Measurements from ENCODE around the gene S1PR5. TPM values are rescaled to one million over a fixed set of nuclear protein-coding genes. Genes with fewer than 3 reads are reported as not detected.
A peak's percentile ranks its signal among the peaks of the same experiment; 100 is the strongest.

Gene S1PR5
- total RNA-seq, 1 donor from 2014 or later, result 0.23 TPM

- no peaks in the 10 kb centered on the region for H3K9me3 Mint-ChIP-seq
- peak within 1 kb of the TSS; percentile 93 for H3K4me3 Mint-ChIP-seq (ENCODE audit: low read depth)
- peak within 1 kb of the TSS; percentile 98 for H3K27ac Mint-ChIP-seq
- H3K4me1 Mint-ChIP-seq (ENCODE audit: low read depth), result peaks cover 31% of the 10 kb centered on the region
- no peaks in the 10 kb centered on the region for H3K27me3 Mint-ChIP-seq (ENCODE audit: low read depth)
- intact Hi-C loops (cut with micrococcal nuclease), result loop anchor here (5.0 to 10.0 kb wide), 3 partner anchors 64 to 194 kb away; partner anchors contain the start of genes CDKN2D, ILF3 and KRI1
- H3K36me3 Mint-ChIP-seq (ENCODE audit: low read depth), result peaks cover 30% of the 10 kb centered on the region
- no peak for DNase-seq (ENCODE audit: low spot score)
Measured at GRCh38 chr19:10503002-10503789, 14.1 kb downstream of the S1PR5 start, which contains the start of gene KEAP1. KEAP1 (minus strand) TSS chr19:10503356; CDS start chr19:10500033, 3,323 bp downstream.

GRCh38 chr19:10502524-10503001 is 14.7 kb downstream of the S1PR5 start:
- Mint-ChIP-seq H3K9me3 (no peaks in the 10 kb centered on the region), H3K27me3 (ENCODE audit: low read depth) (no peaks in the 10 kb centered on the region), H3K36me3 (ENCODE audit: low read depth) (peaks cover 33% of the 10 kb centered on the region), H3K4me1 (ENCODE audit: low read depth) (peaks cover 32% of the 10 kb centered on the region), H3K4me3 (ENCODE audit: low read depth) (peak overlapping the region; percentile 93), H3K27ac (peak overlapping the region; percentile 88)
- DNase-seq (ENCODE audit: low spot score), result peak; percentile 92
- intact Hi-C loops (cut with micrococcal nuclease), result loop anchor here (5.0 to 10.0 kb wide), 3 partner anchors 65 to 195 kb away; partner anchors contain the start of genes CDKN2D, ILF3 and KRI1

GRCh38 chr19:10501971-10502523 is 15.2 kb downstream of the S1PR5 start:
- H3K4me1 Mint-ChIP-seq (ENCODE audit: low read depth), result peaks cover 34% of the 10 kb centered on the region
- DNase-seq (ENCODE audit: low spot score), result no peak
- H3K36me3 Mint-ChIP-seq (ENCODE audit: low read depth), result peaks cover 37% of the 10 kb centered on the region
- H3K27ac Mint-ChIP-seq, result peak overlapping the region; percentile 88
- intact Hi-C loops (cut with micrococcal nuclease), result loop anchor here (5.0 to 10.0 kb wide), 3 partner anchors 65 to 195 kb away; partner anchors contain the start of genes CDKN2D, ILF3 and KRI1
- no peaks in the 10 kb centered on the region for H3K27me3 Mint-ChIP-seq (ENCODE audit: low read depth)
- no peaks in the 10 kb centered on the region for H3K9me3 Mint-ChIP-seq
- peak overlapping the region; percentile 93 for H3K4me3 Mint-ChIP-seq (ENCODE audit: low read depth)

GRCh38 chr19:10500247-10500592 is 17.0 kb downstream of the S1PR5 start:
- DNase-seq (ENCODE audit: low spot score), result no peak
- Mint-ChIP-seq H3K4me1 (ENCODE audit: low read depth) (peaks cover 28% of the 10 kb centered on the region), H3K4me3 (ENCODE audit: low read depth) (peak overlapping the region; percentile 93), H3K36me3 (ENCODE audit: low read depth) (peaks cover 47% of the 10 kb centered on the region), H3K27ac (peak overlapping the region; percentile 57), H3K27me3 (ENCODE audit: low read depth) (no peaks in the 10 kb centered on the region), H3K9me3 (no peaks in the 10 kb centered on the region)
- intact Hi-C loops (cut with micrococcal nuclease), result loop anchor here (5.0 to 10.0 kb wide), 3 partner anchors 67 to 197 kb away; partner anchors contain the start of genes CDKN2D, ILF3 and KRI1

GRCh38 chr19:10499550-10500246 is 17.5 kb downstream of the S1PR5 start:
- H3K4me3 Mint-ChIP-seq (ENCODE audit: low read depth), result peak overlapping the region; percentile 93
- no peak for DNase-seq (ENCODE audit: low spot score)
- intact Hi-C loops (cut with micrococcal nuclease), result loop anchor here (5.0 to 10.0 kb wide), 3 partner anchors 68 to 198 kb away; partner anchors contain the start of genes CDKN2D, ILF3 and KRI1
- peaks cover 52% of the 10 kb centered on the region for H3K36me3 Mint-ChIP-seq (ENCODE audit: low read depth)
- H3K9me3 Mint-ChIP-seq, result no peaks in the 10 kb centered on the region
- peaks cover 28% of the 10 kb centered on the region for H3K4me1 Mint-ChIP-seq (ENCODE audit: low read depth)
- no peaks in the 10 kb centered on the region for H3K27me3 Mint-ChIP-seq (ENCODE audit: low read depth)
- no peak overlapping the region for H3K27ac Mint-ChIP-seq

GRCh38 chr19:10497371-10497770 is 19.9 kb downstream of the S1PR5 start:
- H3K36me3 Mint-ChIP-seq (ENCODE audit: low read depth), result peaks cover 61% of the 10 kb centered on the region

GRCh38 chr19:10491472-10492047 is 25.7 kb downstream of the S1PR5 start:
- Mint-ChIP-seq H3K36me3 (ENCODE audit: low read depth) (peaks cover 58% of the 10 kb centered on the region), H3K4me3 (ENCODE audit: low read depth) (no peak overlapping the region), H3K4me1 (ENCODE audit: low read depth) (peaks cover 4% of the 10 kb centered on the region), H3K9me3 (no peaks in the 10 kb centered on the region), H3K27ac (no peak overlapping the region), H3K27me3 (ENCODE audit: low read depth) (no peaks in the 10 kb centered on the region)
- no peak for DNase-seq (ENCODE audit: low spot score)
- intact Hi-C loops (cut with micrococcal nuclease), result no loop called here

More at GRCh38 chr19:10497371-10497770, 19.9 kb downstream of the S1PR5 start:
- no peaks in the 10 kb centered on the region for H3K9me3 Mint-ChIP-seq
- no peak overlapping the region for H3K27ac Mint-ChIP-seq
- no peak for DNase-seq (ENCODE audit: low spot score)
- intact Hi-C loops (cut with micrococcal nuclease), result no loop called here
- H3K4me1 Mint-ChIP-seq (ENCODE audit: low read depth), result peaks cover 26% of the 10 kb centered on the region
- no peak overlapping the region for H3K4me3 Mint-ChIP-seq (ENCODE audit: low read depth)
- H3K27me3 Mint-ChIP-seq (ENCODE audit: low read depth), result no peaks in the 10 kb centered on the region

GRCh38 chr19:10486551-10486950 is 30.7 kb downstream of the S1PR5 start:
- H3K27ac Mint-ChIP-seq, result no peak overlapping the region
- H3K4me3 Mint-ChIP-seq (ENCODE audit: low read depth), result no peak overlapping the region
- H3K27me3 Mint-ChIP-seq (ENCODE audit: low read depth), result no peaks in the 10 kb centered on the region
- DNase-seq (ENCODE audit: low spot score), result no peak
- peaks cover 45% of the 10 kb centered on the region for H3K36me3 Mint-ChIP-seq (ENCODE audit: low read depth)
- intact Hi-C loops (cut with micrococcal nuclease), result no loop called here
- no peaks in the 10 kb centered on the region for H3K9me3 Mint-ChIP-seq
- peaks cover 7% of the 10 kb centered on the region for H3K4me1 Mint-ChIP-seq (ENCODE audit: low read depth)

GRCh38 chr19:10478903-10479384 is 38.3 kb downstream of the S1PR5 start:
- H3K4me3 Mint-ChIP-seq (ENCODE audit: low read depth), result peak overlapping the region; percentile 60
- no peaks in the 10 kb centered on the region for H3K9me3 Mint-ChIP-seq
- intact Hi-C loops (cut with micrococcal nuclease), result loop anchor here (1.0 to 5.0 kb wide), 2 partner anchors 57 to 76 kb away; partner anchors contain the start of genes CDC37 and PDE4A
- peaks cover 2% of the 10 kb centered on the region for H3K36me3 Mint-ChIP-seq (ENCODE audit: low read depth)
- no peaks in the 10 kb centered on the region for H3K27me3 Mint-ChIP-seq (ENCODE audit: low read depth)
- H3K4me1 Mint-ChIP-seq (ENCODE audit: low read depth), result peaks cover 12% of the 10 kb centered on the region
- peak; percentile 86 for DNase-seq (ENCODE audit: low spot score)
- peak overlapping the region; percentile 38 for H3K27ac Mint-ChIP-seq

GRCh38 chr19:10478476-10478875 is 38.8 kb downstream of the S1PR5 start:
- no peak overlapping the region for H3K4me3 Mint-ChIP-seq (ENCODE audit: low read depth)
- no peak for DNase-seq (ENCODE audit: low spot score)
- peaks cover under 1% of the 10 kb centered on the region for H3K36me3 Mint-ChIP-seq (ENCODE audit: low read depth)
- intact Hi-C loops (cut with micrococcal nuclease), result loop anchor here (5.0 kb wide), 1 partner anchor 56 kb away; the partner anchor contains the start of gene PDE4A
- peaks cover 12% of the 10 kb centered on the region for H3K4me1 Mint-ChIP-seq (ENCODE audit: low read depth)
- H3K27ac Mint-ChIP-seq, result no peak overlapping the region
- H3K27me3 Mint-ChIP-seq (ENCODE audit: low read depth), result no peaks in the 10 kb centered on the region
- no peaks in the 10 kb centered on the region for H3K9me3 Mint-ChIP-seq

- peaks cover 13% of the 10 kb centered on the region for H3K4me1 Mint-ChIP-seq (ENCODE audit: low read depth)
- no peak overlapping the region for H3K27ac Mint-ChIP-seq
- H3K9me3 Mint-ChIP-seq, result no peaks in the 10 kb centered on the region
- H3K36me3 Mint-ChIP-seq (ENCODE audit: low read depth), result no peaks in the 10 kb centered on the region
- intact Hi-C loops (cut with micrococcal nuclease), result loop anchor here (5.0 kb wide), 1 partner anchor 53 kb away; the partner anchor contains the start of gene PDE4A
- DNase-seq (ENCODE audit: low spot score), result no peak
- no peaks in the 10 kb centered on the region for H3K27me3 Mint-ChIP-seq (ENCODE audit: low read depth)
- H3K4me3 Mint-ChIP-seq (ENCODE audit: low read depth), result no peak overlapping the region
Measured at GRCh38 chr19:10474962-10475451, 42.2 kb downstream of the S1PR5 start.

- Mint-ChIP-seq H3K27ac (no peak overlapping the region), H3K4me1 (ENCODE audit: low read depth) (peaks cover 5% of the 10 kb centered on the region), H3K9me3 (no peaks in the 10 kb centered on the region), H3K27me3 (ENCODE audit: low read depth) (no peaks in the 10 kb centered on the region), H3K36me3 (ENCODE audit: low read depth) (peaks cover 13% of the 10 kb centered on the region), H3K4me3 (ENCODE audit: low read depth) (no peak overlapping the region)
- intact Hi-C loops (cut with micrococcal nuclease), result no loop called here
- no peak for DNase-seq (ENCODE audit: low spot score)
Measured at GRCh38 chr19:10473192-10473591, 44.1 kb downstream of the S1PR5 start.

Measured in activated T-helper 2 cell treated with anti-CD3 and anti-CD28 coated beads, Interferon-gamma antibody, Interleukin-2, Interleukin-4, amounts not matched to agents 10 μg/mL and 5 μg/mL and 100 μg/mL, durations not matched to agents 14 hours and 24 hours and 36 hours (primary cell).